ENCODE data around the gene ADAM19. TPM values are rescaled to one million over a fixed set of nuclear protein-coding genes. Genes with fewer than 3 reads are reported as not detected.

Gene ADAM19
- total RNA-seq, 2 experiments from 2014 or later, result 28.3 to 29.0 TPM

- H3K36me3 Mint-ChIP-seq, result peaks cover 12% of the 10 kb centered on the region
- POLR2A ChIA-PET, result no interaction called here
- H3K27me3 Mint-ChIP-seq, result no peaks in the 10 kb centered on the region
- ATAC-seq (ENCODE audit: low read depth), result peak; percentile 29
- no peak overlapping the region for H3K4me3 Mint-ChIP-seq
- no peaks in the 10 kb centered on the region for H3K9me3 Mint-ChIP-seq
- no peak for DNase-seq
- H3K27ac Mint-ChIP-seq, result no peak overlapping the region
- peaks cover 4% of the 10 kb centered on the region for H3K4me1 Mint-ChIP-seq
Observed at GRCh38 chr5:157471709-157472108, 103.9 kb downstream of the ADAM19 start.

DNA sequence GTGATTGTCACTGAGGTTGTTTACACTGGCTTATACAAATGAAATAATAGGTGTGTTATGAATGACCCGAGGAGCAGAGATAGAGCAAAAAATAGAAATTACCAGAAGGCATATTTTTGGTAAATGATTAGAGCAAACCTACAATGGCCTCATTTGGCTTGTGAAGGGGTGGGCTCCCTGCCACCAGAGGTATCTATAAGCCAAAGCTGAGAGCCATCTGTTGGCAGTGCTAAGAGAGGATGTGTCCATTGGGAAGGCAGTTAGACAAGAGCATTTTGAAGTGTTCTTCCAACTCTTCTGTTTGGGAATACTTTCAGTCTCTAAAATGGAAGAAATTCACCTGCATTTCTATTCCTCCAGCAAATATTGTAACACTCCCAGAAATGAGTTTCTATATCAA is 104.9 kb downstream of the ADAM19 start:
- DNase-seq (no peak), ATAC-seq (ENCODE audit: low read depth) (no peak)
- Mint-ChIP-seq H3K36me3 (peaks cover 11% of the 10 kb centered on the region), H3K9me3 (no peaks in the 10 kb centered on the region), H3K27ac (no peak overlapping the region), H3K27me3 (no peaks in the 10 kb centered on the region), H3K4me3 (no peak overlapping the region), H3K4me1 (peaks cover 4% of the 10 kb centered on the region)
- POLR2A ChIA-PET, result no interaction called here

GRCh38 chr5:157469687-157470086 is 105.9 kb downstream of the ADAM19 start:
- ATAC-seq (ENCODE audit: low read depth), result no peak
- H3K4me1 Mint-ChIP-seq, result peaks cover 9% of the 10 kb centered on the region
- no peaks in the 10 kb centered on the region for H3K27me3 Mint-ChIP-seq
- H3K4me3 Mint-ChIP-seq, result no peak overlapping the region
- no peaks in the 10 kb centered on the region for H3K9me3 Mint-ChIP-seq
- DNase-seq, result no peak
- no peak overlapping the region for H3K27ac Mint-ChIP-seq
- peaks cover 9% of the 10 kb centered on the region for H3K36me3 Mint-ChIP-seq
- POLR2A ChIA-PET, result no interaction called here

DNA sequence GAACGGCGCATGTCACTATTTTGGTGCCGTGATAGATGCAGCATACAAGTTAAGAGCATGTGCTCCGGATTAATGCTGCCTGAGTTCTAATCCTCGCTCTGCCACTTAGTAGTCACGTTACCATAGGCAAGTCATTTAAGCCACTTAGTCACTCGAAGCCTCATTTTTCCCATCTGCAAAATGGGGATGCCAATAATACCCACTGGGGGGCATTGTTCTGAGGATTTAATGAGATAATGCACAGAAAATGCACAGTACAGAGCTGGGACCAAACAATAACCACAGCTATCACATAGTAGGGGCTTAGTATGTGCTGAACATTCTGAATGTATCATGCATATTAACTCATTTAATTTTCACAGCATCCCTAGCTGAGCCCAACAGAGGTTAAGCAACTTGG is 106.5 kb downstream of the ADAM19 start:
- ATAC-seq (ENCODE audit: low read depth), result no peak
- H3K36me3 Mint-ChIP-seq, result peaks cover 9% of the 10 kb centered on the region
- no peak overlapping the region for H3K27ac Mint-ChIP-seq
- H3K27me3 Mint-ChIP-seq, result no peaks in the 10 kb centered on the region
- no peak for DNase-seq
- POLR2A ChIA-PET, result no interaction called here
- H3K4me3 Mint-ChIP-seq, result no peak overlapping the region
- peaks cover 15% of the 10 kb centered on the region for H3K4me1 Mint-ChIP-seq
- H3K9me3 Mint-ChIP-seq, result no peaks in the 10 kb centered on the region

DNA sequence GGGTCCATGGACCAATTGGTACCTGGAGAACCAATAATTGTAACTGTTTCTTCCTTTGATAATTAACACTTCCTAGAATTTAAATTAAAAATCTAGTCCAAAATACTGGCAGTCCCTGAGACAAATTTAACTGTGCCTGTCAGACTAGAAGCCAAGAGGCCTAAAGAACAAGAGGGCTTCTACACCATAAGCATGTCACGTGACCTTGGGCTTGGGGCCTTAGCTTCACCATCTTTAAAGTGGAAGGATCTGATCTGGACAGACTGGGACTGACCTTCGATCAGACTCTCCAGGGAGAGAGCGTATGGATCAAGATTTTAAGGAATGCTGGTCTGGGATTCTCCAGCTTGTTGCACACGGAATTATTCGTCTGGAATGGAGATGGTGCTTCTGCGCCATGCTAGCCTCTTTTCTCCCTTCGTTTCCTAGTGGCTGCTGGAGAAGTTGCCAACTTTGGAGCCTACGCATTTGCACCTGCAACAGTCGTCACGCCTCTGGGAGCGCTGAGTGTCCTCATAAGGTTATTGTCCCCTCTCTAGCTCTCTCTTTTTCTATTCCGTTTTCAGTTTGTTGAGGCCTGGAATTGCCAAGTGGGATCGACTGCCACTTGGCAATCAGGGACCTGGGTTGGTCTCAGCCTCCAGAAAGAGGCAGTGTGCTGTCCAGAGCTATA is 107.1 kb downstream of the ADAM19 start:
- no peak for DNase-seq
- POLR2A ChIA-PET, result no interaction called here
- peaks cover 2% of the 10 kb centered on the region for H3K27me3 Mint-ChIP-seq
- H3K36me3 Mint-ChIP-seq, result peaks cover 6% of the 10 kb centered on the region
- ATAC-seq (ENCODE audit: low read depth), result no peak
- H3K9me3 Mint-ChIP-seq, result no peaks in the 10 kb centered on the region
- H3K4me3 Mint-ChIP-seq, result no peak overlapping the region
- no peak overlapping the region for H3K27ac Mint-ChIP-seq
- peaks cover 17% of the 10 kb centered on the region for H3K4me1 Mint-ChIP-seq

GRCh38 chr5:157464519-157465171 is 110.9 kb downstream of the ADAM19 start:
- Mint-ChIP-seq H3K36me3 (no peaks in the 10 kb centered on the region), H3K27me3 (peaks cover 19% of the 10 kb centered on the region), H3K9me3 (no peaks in the 10 kb centered on the region), H3K4me1 (peaks cover 19% of the 10 kb centered on the region), H3K4me3 (no peak overlapping the region), H3K27ac (no peak overlapping the region)
- DNase-seq (no peak), ATAC-seq (ENCODE audit: low read depth) (peak; percentile 24)
- POLR2A ChIA-PET, result no interaction called here

- H3K4me1 Mint-ChIP-seq, result peaks cover 21% of the 10 kb centered on the region
Observed at GRCh38 chr5:157463621-157464518, 111.7 kb downstream of the ADAM19 start.

GRCh38 chr5:157463081-157463480 is 112.5 kb downstream of the ADAM19 start:
- Mint-ChIP-seq H3K4me1 (peaks cover 21% of the 10 kb centered on the region), H3K27ac (no peak overlapping the region), H3K4me3 (no peak overlapping the region), H3K27me3 (peaks cover 32% of the 10 kb centered on the region), H3K36me3 (no peaks in the 10 kb centered on the region), H3K9me3 (no peaks in the 10 kb centered on the region)
- DNase-seq, result no peak
- ATAC-seq (ENCODE audit: low read depth), result no peak
- POLR2A ChIA-PET, result no interaction called here

More at GRCh38 chr5:157463621-157464518, 111.7 kb downstream of the ADAM19 start:
- DNase-seq (no peak), ATAC-seq (ENCODE audit: low read depth) (no peak)
- POLR2A ChIA-PET, result no interaction called here
- no peaks in the 10 kb centered on the region for H3K36me3 Mint-ChIP-seq
- H3K27me3 Mint-ChIP-seq, result peaks cover 27% of the 10 kb centered on the region
- no peak overlapping the region for H3K27ac Mint-ChIP-seq
- no peak overlapping the region for H3K4me3 Mint-ChIP-seq
- no peaks in the 10 kb centered on the region for H3K9me3 Mint-ChIP-seq

DNA sequence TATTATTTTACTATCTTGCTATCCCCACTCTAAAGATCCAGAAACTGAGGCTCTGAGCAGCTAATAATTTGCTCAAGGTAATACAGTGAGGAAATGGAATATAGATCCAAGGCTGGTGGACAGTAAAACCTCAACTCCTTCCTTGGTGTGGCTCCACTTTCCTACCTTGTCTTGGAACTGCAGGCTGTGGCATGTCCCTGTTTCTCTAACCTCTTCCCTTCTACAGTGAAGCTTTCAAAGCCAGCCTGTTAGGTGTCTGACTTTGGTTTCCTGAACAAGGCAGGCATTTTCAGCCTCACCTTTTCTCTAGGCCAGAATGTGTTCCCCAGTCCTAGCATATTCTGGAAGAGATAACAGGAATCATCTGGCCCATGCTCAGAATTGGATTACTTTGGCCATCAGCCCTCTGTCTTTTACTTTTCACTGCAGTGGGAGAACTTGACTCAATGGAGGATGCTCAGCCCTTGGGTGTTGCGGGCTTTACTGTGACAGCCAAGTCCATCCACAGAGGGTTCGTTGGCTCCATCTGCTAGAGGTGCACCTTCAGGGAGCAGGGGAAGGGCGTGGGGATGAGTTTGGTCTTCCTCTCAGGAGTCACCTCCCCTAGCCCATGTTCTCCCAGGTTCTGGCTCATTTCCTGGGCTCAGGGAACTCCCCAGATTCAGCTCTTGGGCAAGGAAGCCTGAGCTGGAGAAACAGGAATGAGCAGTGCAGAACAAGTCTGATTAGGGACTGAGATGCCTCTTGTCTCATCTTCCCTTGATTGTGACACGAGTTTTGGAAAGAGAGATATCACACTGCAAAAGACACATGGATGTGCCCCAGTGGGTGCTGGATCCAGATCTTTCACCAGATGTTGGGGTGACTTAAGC is 114.4 kb downstream of the ADAM19 start:
- Mint-ChIP-seq H3K4me1 (peaks cover 21% of the 10 kb centered on the region), H3K36me3 (no peaks in the 10 kb centered on the region), H3K9me3 (no peaks in the 10 kb centered on the region), H3K4me3 (peak overlapping the region; percentile 59), H3K27ac (no peak overlapping the region), H3K27me3 (peaks cover 35% of the 10 kb centered on the region)
- DNase-seq (no peak), ATAC-seq (ENCODE audit: low read depth) (no peak)
- POLR2A ChIA-PET, result no interaction called here

DNA sequence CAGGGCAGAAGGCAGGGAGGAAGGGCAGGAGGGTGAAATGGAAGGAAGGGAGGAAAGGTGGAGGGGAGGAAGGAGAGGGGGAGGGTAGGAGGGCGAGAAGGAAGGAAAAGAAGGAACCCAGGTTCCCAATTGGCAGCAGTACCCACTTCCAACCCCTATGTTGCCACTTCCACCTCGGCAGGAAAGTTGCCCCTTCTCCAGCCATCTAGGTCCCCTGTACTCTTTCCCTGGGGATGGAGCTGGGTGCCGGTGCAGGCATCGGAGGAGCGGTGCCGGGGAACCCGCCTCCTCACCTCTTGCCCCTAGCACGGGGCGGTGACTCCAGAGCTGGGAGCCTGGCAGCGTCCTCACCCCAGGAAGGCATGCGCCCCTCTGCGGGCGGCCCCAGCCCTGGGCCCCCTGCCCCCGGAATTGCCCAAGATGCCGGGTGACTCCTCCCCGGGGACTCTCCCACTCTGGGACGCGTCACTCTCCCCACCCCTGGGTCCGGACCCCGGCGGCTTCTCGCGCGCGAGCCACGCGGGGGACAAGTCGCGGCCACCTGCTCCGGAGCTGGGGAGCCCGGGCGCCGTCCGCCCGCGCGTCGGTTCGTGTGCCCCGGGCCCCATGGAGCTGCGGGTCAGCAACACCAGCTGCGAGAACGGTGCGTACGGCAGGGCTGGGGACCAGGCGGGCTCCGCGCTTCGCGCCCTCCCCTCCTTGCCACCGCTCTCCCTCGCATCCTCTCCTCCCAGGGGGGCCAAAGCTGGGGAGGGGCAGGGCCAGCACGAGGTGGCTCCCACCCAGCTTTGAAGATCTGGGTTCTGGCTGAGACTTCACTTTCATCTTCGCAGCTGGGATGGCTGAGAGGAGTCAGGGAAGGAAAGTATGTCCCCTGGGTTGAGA is 115.6 kb downstream of the ADAM19 start, which contains the start of gene NIPAL4:
NIPAL4 (plus strand) TSS at position 499 of the 885 bp plus-strand sequence; CDS start at position 607, 108 bp downstream.
- POLR2A ChIA-PET, result no interaction called here
- H3K4me1 Mint-ChIP-seq, result peaks cover 22% of the 10 kb centered on the region
- ATAC-seq (ENCODE audit: low read depth) (peak; percentile 64), DNase-seq (peak; percentile 43)
- peaks cover 40% of the 10 kb centered on the region for H3K27me3 Mint-ChIP-seq
- H3K27ac Mint-ChIP-seq, result no peak within 1 kb of the TSS
- peak within 1 kb of the TSS; percentile 59 for H3K4me3 Mint-ChIP-seq
- no peaks in the 10 kb centered on the region for H3K36me3 Mint-ChIP-seq
- no peaks in the 10 kb centered on the region for H3K9me3 Mint-ChIP-seq

- no peaks in the 10 kb centered on the region for H3K9me3 Mint-ChIP-seq
- H3K27ac Mint-ChIP-seq, result no peak overlapping the region
- DNase-seq (no peak), ATAC-seq (ENCODE audit: low read depth) (no peak)
- no peak overlapping the region for H3K4me3 Mint-ChIP-seq
- no peaks in the 10 kb centered on the region for H3K36me3 Mint-ChIP-seq
- H3K4me1 Mint-ChIP-seq, result peaks cover 13% of the 10 kb centered on the region
- POLR2A ChIA-PET, result no interaction called here
- H3K27me3 Mint-ChIP-seq, result peaks cover 39% of the 10 kb centered on the region
Observed at GRCh38 chr5:157458835-157459234, 116.7 kb downstream of the ADAM19 start.

- Mint-ChIP-seq H3K27me3 (peaks cover 45% of the 10 kb centered on the region), H3K9me3 (no peaks in the 10 kb centered on the region), H3K4me1 (peaks cover 13% of the 10 kb centered on the region), H3K4me3 (no peak overlapping the region), H3K36me3 (no peaks in the 10 kb centered on the region), H3K27ac (no peak overlapping the region)
- DNase-seq (no peak), ATAC-seq (ENCODE audit: low read depth) (no peak)
- POLR2A ChIA-PET, result no interaction called here
Observed at GRCh38 chr5:157457391-157457790, 118.2 kb downstream of the ADAM19 start.
